ENCODE results near the gene TGFA.

- no peak for TF ChIP-seq EP300 (IDR thresholded peaks at IDR 0.05)
- TF ChIP-seq POLR2A (IDR thresholded peaks at IDR 0.05) = no peak
- TF ChIP-seq, protein P1, sequence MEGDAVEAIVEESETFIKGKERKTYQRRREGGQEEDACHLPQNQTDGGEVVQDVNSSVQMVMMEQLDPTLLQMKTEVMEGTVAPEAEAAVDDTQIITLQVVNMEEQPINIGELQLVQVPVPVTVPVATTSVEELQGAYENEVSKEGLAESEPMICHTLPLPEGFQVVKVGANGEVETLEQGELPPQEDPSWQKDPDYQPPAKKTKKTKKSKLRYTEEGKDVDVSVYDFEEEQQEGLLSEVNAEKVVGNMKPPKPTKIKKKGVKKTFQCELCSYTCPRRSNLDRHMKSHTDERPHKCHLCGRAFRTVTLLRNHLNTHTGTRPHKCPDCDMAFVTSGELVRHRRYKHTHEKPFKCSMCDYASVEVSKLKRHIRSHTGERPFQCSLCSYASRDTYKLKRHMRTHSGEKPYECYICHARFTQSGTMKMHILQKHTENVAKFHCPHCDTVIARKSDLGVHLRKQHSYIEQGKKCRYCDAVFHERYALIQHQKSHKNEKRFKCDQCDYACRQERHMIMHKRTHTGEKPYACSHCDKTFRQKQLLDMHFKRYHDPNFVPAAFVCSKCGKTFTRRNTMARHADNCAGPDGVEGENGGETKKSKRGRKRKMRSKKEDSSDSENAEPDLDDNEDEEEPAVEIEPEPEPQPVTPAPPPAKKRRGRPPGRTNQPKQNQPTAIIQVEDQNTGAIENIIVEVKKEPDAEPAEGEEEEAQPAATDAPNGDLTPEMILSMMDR (IDR thresholded peaks at IDR 0.05) = no peak
These were observed 49.7 kb downstream of the TGFA start for GRCh38 chr2:70503896-70504295.
